Kidney (tissue), 14 donors: ENCODE data around the gene WNT5A. TPM values are rescaled to one million over a fixed set of nuclear protein-coding genes. Genes with fewer than 3 reads are reported as not detected.
A peak's percentile ranks its signal among the peaks of the same experiment; 100 is the strongest.

Source experiments
- DNase-seq, 5 donors: peaks; one replicate each; pipeline ENCODE4 v3.0.0-alpha.2; 2013 to 2020
- FAIRE-seq: peaks from 2 replicates; lab custom pipeline; 2012; peaks lifted over from hg19 to GRCh38; lab: Jason Lieb, UNC
- H3K27ac ChIP-seq, 2 donors: one replicate each; pipeline ENCODE4 v1.7.0; 2013; ENCODE audit warnings: low read depth in 2 of 2, low read length in 2 of 2, inconsistent platforms in 1 of 2
- H3K27me3 ChIP-seq: one replicate; pipeline ENCODE4 v1.7.1; 2013; ENCODE audit warnings: low read length, inconsistent platforms; ENCODE audit not compliant: control insufficient read depth, insufficient read depth
- H3K36me3 ChIP-seq, 3 donors: one replicate each; pipeline versions ENCODE4 v1.7.0 to v1.7.1; 2013; ENCODE audit warnings: low read length in 3 of 3, control low read depth in 1 of 3, inconsistent platforms in 1 of 3; ENCODE audit not compliant: insufficient read depth in 3 of 3, control insufficient read depth in 2 of 3
- H3K4me1 ChIP-seq, 3 donors: one replicate each; pipeline versions ENCODE4 v1.7.0 to v1.7.1; 2013; ENCODE audit warnings: low read length in 3 of 3, inconsistent platforms in 1 of 3, low read depth in 1 of 3; ENCODE audit not compliant: control insufficient read depth in 2 of 3, insufficient read depth in 2 of 3
- H3K4me3 ChIP-seq, 3 donors: one replicate each; pipeline versions ENCODE4 v1.7.0 to v1.8.1; 2013; ENCODE audit warnings: low read length in 3 of 3, control low read depth in 1 of 3, inconsistent platforms in 1 of 3
- H3K9ac ChIP-seq, 3 donors: one replicate each; pipeline versions ENCODE4 v1.7.0 to v1.7.1; 2013; ENCODE audit warnings: low read length in 3 of 3, control low read depth in 1 of 3, inconsistent platforms in 1 of 3
- H3K9me3 ChIP-seq, 3 donors: one replicate each; pipeline versions ENCODE4 v1.7.0 to v1.7.1; 2013; ENCODE audit warnings: low read length in 3 of 3, control low read depth in 1 of 3, inconsistent platforms in 1 of 3; ENCODE audit not compliant: control insufficient read depth in 2 of 3, insufficient read depth in 1 of 3
- CTCF ChIP-seq: IDR thresholded peaks from 3 replicates; pipeline ENCODE4 v1.5.1; 2012; ENCODE audit warnings: mild to moderate bottlenecking, moderate library complexity, borderline replicate concordance; ENCODE audit not compliant: insufficient read depth; ENCODE audit errors: extremely low read depth
- intact Hi-C: fragments of 100-400 bp; cut with DNase I; formaldehyde crosslinking; loops from one replicate; pipeline ENCODE4 v1.11.1; 2022
- polyA plus RNA-seq: library from polyadenylated mRNA; stranded (reverse); fragments of 350-450 nt; fragmentation: Illumina TruSeq; extraction: RNeasy Lipid Tissue Mini Kit (QIAGEN cat#74804); gene quantifications from one replicate; pipeline ENCODE4 v1.2.3, GENCODE V29; 2014; ENCODE audit warnings: low read depth, low replicate concordance; ENCODE audit not compliant: insufficient read depth
- total RNA-seq: library from RNA; stranded (reverse); fragmentation: NEBNext Ultra II Directional; extraction: Animal tissue kit (Norgen Biotek cat#: 25700); gene quantifications from one replicate; pipeline ENCODE4 v1.2.1, GENCODE V29; 2021
- donor health status: control.
- donor health status: control.
- donor health status: control.
- donor health status: control.
- donor health status: control.
- donor health status: DM: yes; HTN: yes; CAD: no.
- donor health status: Normal renal cell carcinoma (clear cell type).

Gene WNT5A
- total and polyA plus RNA-seq, 2 donors from 2014 or later: 0.67 to 9.9 TPM

GRCh38 chr3:55514962-55515361, 27.9 kb upstream of the WNT5A start:
- H3K9ac ChIP-seq: no peak overlapping the region
- no peaks in the 10 kb centered on the region for H3K36me3 ChIP-seq
- no peak for FAIRE-seq
- no peaks in the 10 kb centered on the region for H3K27me3 ChIP-seq
- no peaks in the 10 kb centered on the region for H3K9me3 ChIP-seq
- H3K4me3 ChIP-seq: no peak overlapping the region
- H3K4me1 ChIP-seq: peaks cover 0 to 8% (median 4%) of the 10 kb centered on the region in 3 donors
- TF ChIP-seq CTCF: no peak
- DNase-seq: no peak
- no peak overlapping the region for H3K27ac ChIP-seq
- intact Hi-C loops: no loop called here

- no peak overlapping the region for H3K27ac ChIP-seq
- no peak overlapping the region for H3K4me3 ChIP-seq
- no peak overlapping the region for H3K9ac ChIP-seq
- intact Hi-C loops: no loop called here
- DNase-seq: no peak
- H3K9me3 ChIP-seq: no peaks in the 10 kb centered on the region
- H3K27me3 ChIP-seq: no peaks in the 10 kb centered on the region
- FAIRE-seq: no peak
- H3K4me1 ChIP-seq: peaks cover 0 to 5% (median 0%) of the 10 kb centered on the region in 3 donors
- TF ChIP-seq CTCF: no peak
- no peaks in the 10 kb centered on the region for H3K36me3 ChIP-seq
Measured at GRCh38 chr3:55512571-55513343, 25.7 kb upstream of the WNT5A start.

- Histone ChIP-seq H3K4me3 (no peak overlapping the region), H3K9me3 (no peaks in the 10 kb centered on the region), H3K9ac (no peak overlapping the region), H3K27ac (no peak overlapping the region), H3K27me3 (no peaks in the 10 kb centered on the region), H3K4me1 (peaks cover 0 to 5% (median 0%) of the 10 kb centered on the region in 3 donors), H3K36me3 (no peaks in the 10 kb centered on the region)
- DNase-seq: peak in 2 of 5 donors; percentile 66
- no peak for TF ChIP-seq CTCF
- FAIRE-seq: no peak
- intact Hi-C loops: no loop called here
Measured at GRCh38 chr3:55511895-55512570, 24.9 kb upstream of the WNT5A start.
